GM21786 (cell line): ENCODE measurements around the gene ROR2.

Source experiments
- ATAC-seq: cut with Tn5 transposase; IDR thresholded peaks from one replicate; pipeline ENCODE4 v1.9.1; 2021; ENCODE audit not compliant: unreplicated experiment

Gene ROR2

GRCh38 chr9:91778031-91778430 is 172.0 kb downstream of the ROR2 start:
- ATAC-seq, result no peak

- ATAC-seq, result no peak
Measured at GRCh38 chr9:91777292-91777830, 172.7 kb downstream of the ROR2 start.

GRCh38 chr9:91776409-91777291 is 173.4 kb downstream of the ROR2 start:
- no peak for ATAC-seq

GRCh38 chr9:91775708-91776028 is 174.4 kb downstream of the ROR2 start:
- no peak for ATAC-seq

GRCh38 chr9:91775011-91775707 is 174.9 kb downstream of the ROR2 start:
- ATAC-seq, result no peak

- no peak for ATAC-seq
Measured at GRCh38 chr9:91773156-91773555, 176.9 kb downstream of the ROR2 start.

DNA sequence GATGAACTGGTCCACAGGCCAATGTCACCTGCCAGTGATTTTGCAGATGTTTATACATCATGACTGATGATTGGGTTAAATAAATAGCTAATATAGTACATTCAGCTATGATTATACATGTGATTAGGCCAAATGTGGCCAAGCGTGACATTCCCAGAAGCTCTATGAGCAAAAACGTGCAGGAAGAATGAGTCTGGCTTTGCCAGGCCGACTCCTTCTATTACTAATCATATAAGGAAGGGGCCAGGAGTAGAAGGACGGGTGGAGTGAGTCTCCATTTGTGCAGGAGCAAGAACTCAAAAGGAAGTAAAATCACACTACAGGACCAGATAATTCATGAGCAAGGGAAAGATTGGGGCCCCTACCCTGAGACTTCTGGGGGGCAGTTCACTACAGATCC is 178.2 kb downstream of the ROR2 start:
- ATAC-seq, result no peak

- ATAC-seq, result no peak
Measured at GRCh38 chr9:91771027-91771426, 179.0 kb downstream of the ROR2 start.

GRCh38 chr9:91770229-91770628 is 179.8 kb downstream of the ROR2 start:
- no peak for ATAC-seq

- ATAC-seq, result no peak
Measured at GRCh38 chr9:91768977-91769916, 180.8 kb downstream of the ROR2 start.

DNA sequence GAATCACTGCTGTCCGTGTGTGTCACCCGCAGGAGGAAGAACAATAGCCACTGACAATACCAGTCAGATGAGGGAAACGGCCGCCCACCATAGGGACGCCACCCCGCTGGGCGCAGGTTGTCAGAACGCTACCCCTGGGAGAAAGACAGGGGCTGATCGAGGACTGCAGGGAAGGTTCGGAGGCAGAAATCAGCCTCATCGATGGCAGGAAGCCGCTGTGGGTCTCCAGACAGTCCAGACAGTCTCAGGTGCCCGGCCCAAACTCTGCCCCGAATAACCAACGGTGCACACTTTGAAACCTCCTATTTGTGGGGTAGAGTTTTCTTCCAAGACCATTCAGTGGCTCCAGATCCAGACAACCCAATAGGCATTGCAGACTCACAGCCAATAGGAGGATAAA is 181.5 kb downstream of the ROR2 start:
- ATAC-seq, result no peak

- no peak for ATAC-seq
Measured at GRCh38 chr9:91766315-91767069, 183.5 kb downstream of the ROR2 start.

DNA sequence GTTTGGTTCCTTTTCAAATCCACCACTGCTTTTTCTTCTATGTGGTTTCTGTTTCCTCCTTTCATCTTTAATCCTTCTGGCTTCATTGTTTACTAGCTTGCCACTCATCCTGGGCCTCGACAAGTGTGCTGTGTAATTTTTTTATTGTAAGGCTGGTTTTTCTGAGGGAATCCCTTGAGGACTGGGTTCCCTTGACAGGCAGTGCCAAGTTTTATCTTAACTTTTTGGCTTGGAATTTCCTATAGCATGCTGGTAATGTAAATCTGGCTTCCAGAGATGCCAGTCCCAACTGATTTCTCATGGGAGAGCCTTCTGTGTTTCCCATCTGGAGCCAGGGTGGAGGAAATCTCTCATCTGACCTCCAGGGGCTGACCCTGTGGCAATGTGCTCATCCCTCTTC is 184.7 kb downstream of the ROR2 start:
- no peak for ATAC-seq

GRCh38 chr9:91764661-91765060 is 185.4 kb downstream of the ROR2 start:
- ATAC-seq, result no peak

DNA sequence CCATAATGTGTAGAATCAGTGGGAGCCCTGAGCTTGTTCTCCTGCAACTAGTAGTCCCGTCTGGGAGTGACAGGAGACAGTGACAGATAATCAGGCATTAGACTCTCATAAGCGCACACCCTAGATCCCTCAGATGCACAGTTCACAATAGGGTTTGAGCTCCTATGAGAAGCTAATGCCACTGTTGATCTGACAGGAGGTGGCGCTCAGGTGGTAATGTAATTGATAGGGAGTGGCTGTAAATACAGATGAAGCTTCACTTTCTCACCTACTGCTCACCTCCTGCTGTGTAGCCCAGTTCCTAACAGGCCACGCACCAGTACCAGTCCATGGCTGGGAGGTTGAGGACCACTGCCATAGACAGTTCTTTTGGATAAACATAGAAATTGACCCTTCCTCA is 188.7 kb downstream of the ROR2 start:
- no peak for ATAC-seq

DNA sequence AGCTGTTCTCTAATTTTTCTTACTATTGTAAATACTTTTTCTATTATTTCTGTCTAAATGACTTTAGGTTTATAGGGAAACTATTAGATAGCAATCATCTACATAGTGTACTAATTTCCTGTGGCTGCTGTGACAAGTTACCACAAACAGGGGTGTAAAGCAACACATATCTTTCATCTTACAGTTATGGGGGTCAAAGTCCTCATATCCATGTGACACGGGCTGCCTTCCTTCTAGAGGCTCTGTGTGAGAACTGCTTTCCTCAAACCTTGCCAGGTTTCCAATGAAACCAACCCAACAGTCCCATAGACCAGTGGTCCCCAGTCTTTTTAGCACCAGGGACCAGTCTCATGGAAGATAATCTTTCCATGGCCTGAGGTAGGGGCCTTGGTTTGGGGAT is 189.1 kb downstream of the ROR2 start:
- no peak for ATAC-seq

DNA sequence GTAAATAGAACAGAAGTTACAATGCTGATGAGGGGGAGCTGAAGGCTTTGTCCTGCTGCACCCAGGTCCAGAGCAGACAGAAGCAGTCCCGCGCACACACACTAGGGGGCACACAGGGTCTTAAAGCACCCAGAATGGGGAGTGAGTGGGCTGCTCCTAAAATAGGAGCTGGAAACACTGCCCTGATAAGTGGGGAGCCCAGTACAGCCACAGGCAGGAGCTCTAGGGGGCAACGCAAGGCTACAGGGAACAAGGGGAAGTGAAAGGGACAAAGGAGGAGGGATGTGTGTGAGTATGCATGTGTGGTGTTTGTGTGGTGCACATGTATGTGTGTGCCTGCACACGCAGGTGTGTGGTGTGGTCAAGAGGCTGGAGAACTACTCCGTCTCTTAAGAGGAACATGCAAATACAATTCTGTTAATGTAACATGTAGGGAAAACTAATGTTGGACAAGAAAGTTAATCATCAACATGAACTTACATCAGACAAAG is 191.5 kb downstream of the ROR2 start:
- peak; percentile 67 for ATAC-seq

DNA sequence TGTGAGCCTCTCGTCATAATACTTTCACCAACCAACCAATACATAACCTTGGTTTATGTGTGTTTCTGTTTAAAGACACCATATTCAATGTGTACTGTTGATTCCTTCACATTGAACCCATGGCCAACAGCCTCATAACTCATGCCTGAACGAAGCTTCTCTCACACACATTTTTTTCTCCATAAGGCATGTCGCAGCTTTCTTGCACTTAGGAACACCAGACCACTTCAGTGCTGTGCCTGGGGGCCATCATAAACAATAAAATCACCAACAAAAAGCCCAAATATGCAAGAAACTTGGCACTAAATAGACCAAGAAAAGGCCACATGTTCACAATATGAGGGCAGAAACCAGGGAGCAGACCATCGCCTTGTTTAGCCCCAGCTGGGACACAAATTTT is 192.2 kb downstream of the ROR2 start:
- ATAC-seq, result no peak

DNA sequence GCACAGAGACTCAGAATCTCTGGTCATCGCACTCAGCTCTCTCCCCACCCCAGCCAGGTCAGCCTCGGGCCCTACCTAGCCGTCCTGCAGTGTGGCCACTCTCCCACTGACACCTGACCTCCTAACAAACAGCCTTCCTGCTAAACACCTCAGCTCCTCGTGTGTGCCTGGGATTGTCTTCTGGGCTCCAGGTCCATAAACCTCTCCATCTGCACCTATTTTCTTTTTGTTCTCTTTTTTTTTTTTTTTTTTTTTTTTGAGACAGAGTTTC is 193.6 kb downstream of the ROR2 start:
- ATAC-seq, result no peak

- no peak for ATAC-seq
Measured at GRCh38 chr9:91755761-91756509, 194.1 kb downstream of the ROR2 start.
